ENCODE data around the gene MECR.

DNA sequence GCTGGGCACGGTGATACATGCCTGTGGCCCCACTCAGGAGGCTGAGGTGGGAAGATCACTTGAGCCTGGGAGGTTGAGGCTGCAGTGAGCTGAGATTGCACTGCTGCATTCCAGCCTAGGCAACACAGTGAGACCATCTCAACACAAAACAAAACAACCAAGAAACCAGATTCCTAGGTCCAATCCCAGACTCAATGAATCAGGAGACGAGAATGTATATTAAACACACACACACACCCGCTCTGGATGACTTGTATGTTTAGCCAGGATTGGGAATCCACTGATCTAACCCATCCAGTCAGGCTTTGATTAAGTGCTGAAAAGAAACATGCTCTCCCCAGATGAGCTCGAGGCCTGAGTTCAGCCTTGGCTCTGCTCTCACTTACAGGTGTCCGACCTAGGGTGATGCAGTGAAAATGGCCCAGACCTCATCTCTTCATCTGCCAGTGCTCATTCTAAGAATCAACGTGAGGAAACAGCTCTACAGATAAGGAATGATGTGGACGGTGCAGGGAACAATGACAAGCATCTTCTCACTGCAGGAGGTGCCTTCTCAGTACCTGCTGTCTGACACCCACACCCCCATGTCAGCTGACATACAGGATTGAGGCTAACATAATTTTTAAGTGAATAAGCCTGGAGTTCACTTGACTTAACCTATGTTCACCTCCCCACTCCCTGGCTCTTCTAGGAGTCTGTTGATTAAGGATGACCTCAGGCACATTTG, 33.7 kb downstream of the MECR start:
- no peak for TF ChIP-seq EZH2 (IDR thresholded peaks at IDR 0.05)
- TF ChIP-seq POLR2AphosphoS5 (IDR thresholded peaks at IDR 0.05; ENCODE audit: borderline replicate concordance, low read depth, low read length): no peak

Measured in SK-N-MC (cell line).